Measurements from ENCODE around the gene HIF1A.
"Not testable (repeated sequence)": the region's sequence is repeated elsewhere in the genome, so short reads cannot be mapped to it uniquely, and the experiment has no call there.

The HIF1A gene

DNA sequence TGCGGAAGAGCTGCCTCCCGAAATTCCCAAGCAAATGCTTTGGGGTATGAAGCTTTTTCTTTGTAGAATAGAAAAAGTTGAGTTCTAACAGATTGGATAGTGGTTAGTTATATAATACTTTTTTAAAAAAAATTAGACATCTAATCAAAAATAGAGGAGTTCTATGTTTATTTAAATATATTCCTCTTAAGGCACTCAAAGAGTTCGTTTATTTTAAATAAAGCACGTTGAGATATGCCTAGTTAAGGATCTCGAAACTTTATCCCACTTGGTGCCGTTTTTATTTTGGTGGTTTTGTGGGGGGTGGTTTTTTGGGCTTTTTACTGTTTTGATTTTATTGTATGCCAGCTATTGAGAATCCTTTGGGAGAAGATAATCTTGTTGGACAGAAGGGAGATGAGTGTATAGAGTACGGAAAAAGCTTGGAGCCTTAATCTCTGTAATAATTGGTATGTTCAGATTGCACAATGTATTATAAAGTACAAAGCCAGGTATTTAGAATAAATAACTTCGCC, 56.2 kb downstream of the HIF1A start:
- peaks cover 5% of the 10 kb centered on the region for H3K36me3 Mint-ChIP-seq
- H3K9me3 Mint-ChIP-seq: no peaks in the 10 kb centered on the region
- H3K27me3 Mint-ChIP-seq: no peaks in the 10 kb centered on the region
- no peak for ATAC-seq (ENCODE audit: low read depth)
- H3K27ac Mint-ChIP-seq: peak overlapping the region; percentile 85
- peaks cover 19% of the 10 kb centered on the region for H3K4me1 Mint-ChIP-seq
- H3K4me3 Mint-ChIP-seq: peak overlapping the region; percentile 89
- DNase-seq (ENCODE audit: low spot score in 2 of 2): no peak

- H3K9me3 Mint-ChIP-seq: no peaks in the 10 kb centered on the region
- no peaks in the 10 kb centered on the region for H3K36me3 Mint-ChIP-seq
- no peaks in the 10 kb centered on the region for H3K27me3 Mint-ChIP-seq
- H3K27ac Mint-ChIP-seq: no peak overlapping the region
- peak; percentile 55 for ATAC-seq (ENCODE audit: low read depth)
- H3K4me3 Mint-ChIP-seq: peak overlapping the region; percentile 39
- H3K4me1 Mint-ChIP-seq: peaks cover 19% of the 10 kb centered on the region
- no peak for DNase-seq (ENCODE audit: low spot score in 2 of 2)
Observed at GRCh38 chr14:61752626-61753025, 57.3 kb downstream of the HIF1A start.

GRCh38 chr14:61753631-61754030, 58.3 kb downstream of the HIF1A start:
- H3K36me3 Mint-ChIP-seq: no peaks in the 10 kb centered on the region
- no peak overlapping the region for H3K27ac Mint-ChIP-seq
- DNase-seq (ENCODE audit: low spot score in 2 of 2): no peak
- no peak for ATAC-seq (ENCODE audit: low read depth)
- peaks cover 19% of the 10 kb centered on the region for H3K4me1 Mint-ChIP-seq
- no peaks in the 10 kb centered on the region for H3K27me3 Mint-ChIP-seq
- no peaks in the 10 kb centered on the region for H3K9me3 Mint-ChIP-seq
- H3K4me3 Mint-ChIP-seq: no peak overlapping the region

- no peaks in the 10 kb centered on the region for H3K36me3 Mint-ChIP-seq
- H3K4me1 Mint-ChIP-seq: peaks cover 19% of the 10 kb centered on the region
- no peak overlapping the region for H3K4me3 Mint-ChIP-seq
- H3K27me3 Mint-ChIP-seq: no peaks in the 10 kb centered on the region
- no peak for ATAC-seq (ENCODE audit: low read depth)
- no peak overlapping the region for H3K27ac Mint-ChIP-seq
- DNase-seq (ENCODE audit: low spot score in 2 of 2): no peak
- H3K9me3 Mint-ChIP-seq: no peaks in the 10 kb centered on the region
Observed at GRCh38 chr14:61754627-61755381, 59.5 kb downstream of the HIF1A start.

- ATAC-seq (ENCODE audit: low read depth); H3K27ac Mint-ChIP-seq; H3K4me3 Mint-ChIP-seq; DNase-seq (ENCODE audit: low spot score in 2 of 2); H3K27me3 Mint-ChIP-seq; H3K9me3 Mint-ChIP-seq; H3K36me3 Mint-ChIP-seq: not testable (repeated sequence)
- H3K4me1 Mint-ChIP-seq: peaks cover 16% of the 10 kb centered on the region
Observed at GRCh38 chr14:61755382-61755742, 60.0 kb downstream of the HIF1A start.

GRCh38 chr14:61756135-61756534, 60.8 kb downstream of the HIF1A start:
- no peaks in the 10 kb centered on the region for H3K27me3 Mint-ChIP-seq
- H3K4me3 Mint-ChIP-seq: no peak overlapping the region
- DNase-seq (ENCODE audit: low spot score in 2 of 2) (no peak), ATAC-seq (ENCODE audit: low read depth) (no peak)
- H3K4me1 Mint-ChIP-seq: peaks cover 13% of the 10 kb centered on the region
- H3K36me3 Mint-ChIP-seq: no peaks in the 10 kb centered on the region
- no peaks in the 10 kb centered on the region for H3K9me3 Mint-ChIP-seq
- no peak overlapping the region for H3K27ac Mint-ChIP-seq

- Mint-ChIP-seq H3K36me3 (no peaks in the 10 kb centered on the region), H3K4me1 (peaks cover 18% of the 10 kb centered on the region)
Observed at GRCh38 chr14:61759878-61760277, 64.6 kb downstream of the HIF1A start.

DNA sequence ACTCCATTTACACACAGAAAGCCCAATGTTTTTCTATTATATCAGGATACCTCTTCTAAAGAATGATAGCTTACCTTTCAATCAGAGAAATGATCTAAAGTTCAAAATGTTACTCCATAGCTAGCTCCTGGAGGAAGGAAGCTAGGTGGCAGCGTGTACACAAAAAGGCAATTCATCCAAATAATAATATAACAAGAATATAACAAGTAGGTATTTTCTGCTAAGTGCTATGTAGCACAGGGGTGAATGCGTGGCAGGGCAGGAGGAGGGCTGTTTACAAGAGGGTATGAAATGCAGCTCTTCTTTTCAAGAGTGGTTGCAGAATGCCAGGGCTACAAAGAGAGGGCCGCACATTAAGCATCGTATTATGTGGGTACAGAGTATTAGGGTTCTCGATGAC, 66.2 kb downstream of the HIF1A start:
- Mint-ChIP-seq H3K27me3 (no peaks in the 10 kb centered on the region), H3K9me3 (no peaks in the 10 kb centered on the region), H3K27ac (peak overlapping the region; percentile 99), H3K4me3 (peak overlapping the region; percentile 100), H3K4me1 (peaks cover 27% of the 10 kb centered on the region), H3K36me3 (peaks cover 2% of the 10 kb centered on the region)
- DNase-seq (ENCODE audit: low spot score in 2 of 2): no peak
- ATAC-seq (ENCODE audit: low read depth): no peak

More at GRCh38 chr14:61759878-61760277, 64.6 kb downstream of the HIF1A start:
- Mint-ChIP-seq H3K9me3 (no peaks in the 10 kb centered on the region), H3K27me3 (no peaks in the 10 kb centered on the region), H3K4me3 (no peak overlapping the region), H3K27ac (no peak overlapping the region)
- no peak for DNase-seq (ENCODE audit: low spot score in 2 of 2)
- no peak for ATAC-seq (ENCODE audit: low read depth)

DNA sequence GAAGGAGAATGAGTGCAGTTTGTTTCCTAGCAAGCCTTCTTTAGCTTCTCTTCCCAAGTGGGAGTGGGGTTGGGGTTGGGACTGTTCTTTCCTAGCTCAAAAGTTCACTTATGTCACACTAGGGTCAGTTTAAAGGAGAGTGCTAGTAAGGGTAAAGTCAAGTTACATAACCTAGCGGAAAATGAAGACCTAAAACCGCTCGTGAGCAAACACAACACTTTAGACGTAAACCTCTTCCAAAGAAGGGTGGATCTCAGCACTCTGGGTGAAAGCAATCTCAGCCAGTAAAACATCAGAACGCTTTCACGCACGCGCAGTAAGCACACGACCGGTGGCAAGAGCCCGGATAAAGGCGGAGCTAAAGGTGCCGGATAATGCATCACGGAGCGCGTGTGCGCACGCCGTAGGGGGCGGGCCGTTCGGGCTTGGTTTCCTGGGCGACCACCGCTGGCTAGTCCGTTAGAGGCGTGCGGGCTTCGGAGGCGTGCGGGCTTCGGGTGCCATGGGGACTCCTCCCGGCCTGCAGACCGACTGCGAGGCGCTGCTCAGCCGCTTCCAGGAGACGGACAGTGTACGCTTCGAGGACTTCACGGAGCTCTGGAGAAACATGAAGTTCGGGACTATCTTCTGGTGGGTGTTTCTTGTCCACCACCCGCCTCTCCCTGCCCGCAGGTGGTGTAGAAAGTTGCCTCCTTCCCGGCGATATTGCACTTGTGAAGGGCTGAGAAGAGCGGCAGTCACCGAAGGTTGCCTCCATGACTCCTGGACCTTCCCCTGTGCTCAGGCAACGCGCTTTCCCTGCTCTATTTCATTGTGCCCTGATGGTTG, 66.9 kb downstream of the HIF1A start, which contains the start of gene SNAPC1:
SNAPC1 (plus strand) TSS at position 462 of the 828 bp plus-strand sequence; CDS start at position 503, 41 bp downstream.
- H3K27me3 Mint-ChIP-seq: no peaks in the 10 kb centered on the region
- H3K4me3 Mint-ChIP-seq: peak within 1 kb of the TSS; percentile 100
- DNase-seq (ENCODE audit: low spot score in 2 of 2) (peak; percentile 88 to 92), ATAC-seq (ENCODE audit: low read depth) (peak; percentile 93)
- H3K9me3 Mint-ChIP-seq: no peaks in the 10 kb centered on the region
- H3K27ac Mint-ChIP-seq: peak within 1 kb of the TSS; percentile 99
- H3K36me3 Mint-ChIP-seq: peaks cover 2% of the 10 kb centered on the region
- H3K4me1 Mint-ChIP-seq: peaks cover 27% of the 10 kb centered on the region

DNA sequence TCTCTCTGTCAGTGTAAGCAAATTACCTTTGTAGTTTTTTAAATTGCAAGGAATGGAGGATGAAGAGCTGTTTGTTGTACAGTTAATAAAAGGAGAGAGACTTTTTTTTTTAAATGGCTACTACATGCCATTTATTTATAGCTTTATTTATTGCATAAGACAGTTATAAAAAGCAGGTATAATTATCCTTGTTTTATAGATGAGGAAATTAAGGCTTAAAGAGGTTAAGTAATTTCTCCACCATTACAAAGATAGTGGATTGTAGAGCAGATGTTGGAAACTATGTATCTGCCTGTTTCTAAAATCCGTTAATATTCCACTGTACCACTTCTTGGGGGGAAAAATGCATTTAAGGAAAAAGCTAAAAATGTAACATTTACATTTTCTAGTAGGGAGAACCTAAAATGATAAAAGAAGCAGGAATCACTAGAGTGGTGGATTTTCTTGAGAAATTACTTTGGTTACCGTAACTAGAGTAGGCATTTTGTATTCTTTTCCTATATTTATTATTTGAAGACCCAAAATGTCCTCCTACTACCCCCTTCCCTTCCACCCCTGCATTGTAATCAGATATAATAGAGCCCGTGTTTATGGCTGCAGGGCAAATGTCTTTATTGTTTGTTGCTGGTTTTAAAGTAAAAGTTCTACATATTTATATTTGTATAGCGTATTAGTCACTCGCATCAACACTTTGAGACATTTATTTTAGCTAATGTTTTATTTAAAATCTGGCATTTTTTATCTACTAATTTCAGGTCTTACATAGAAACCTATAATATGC, 69.2 kb downstream of the HIF1A start:
- H3K4me1 Mint-ChIP-seq: peaks cover 27% of the 10 kb centered on the region

GRCh38 chr14:61765225-61765943, 70.1 kb downstream of the HIF1A start:
- Mint-ChIP-seq H3K27ac (no peak overlapping the region), H3K4me1 (peaks cover 27% of the 10 kb centered on the region)

More for the DNA sequence above, 69.2 kb downstream of the HIF1A start:
- no peak for DNase-seq (ENCODE audit: low spot score in 2 of 2)
- Mint-ChIP-seq H3K27ac (no peak overlapping the region), H3K36me3 (peaks cover 2% of the 10 kb centered on the region), H3K4me3 (no peak overlapping the region), H3K9me3 (no peaks in the 10 kb centered on the region), H3K27me3 (no peaks in the 10 kb centered on the region)
- ATAC-seq (ENCODE audit: low read depth): no peak

GRCh38 chr14:61766151-61766550, 70.8 kb downstream of the HIF1A start:
- DNase-seq (ENCODE audit: low spot score in 2 of 2) (no peak), ATAC-seq (ENCODE audit: low read depth) (no peak)
- Mint-ChIP-seq H3K36me3 (peaks cover 4% of the 10 kb centered on the region), H3K4me3 (no peak overlapping the region), H3K27ac (peak overlapping the region; percentile 20), H3K4me1 (peaks cover 27% of the 10 kb centered on the region), H3K27me3 (no peaks in the 10 kb centered on the region), H3K9me3 (no peaks in the 10 kb centered on the region)

More at GRCh38 chr14:61765225-61765943, 70.1 kb downstream of the HIF1A start:
- ATAC-seq (ENCODE audit: low read depth) (no peak), DNase-seq (ENCODE audit: low spot score in 2 of 2) (no peak)
- Mint-ChIP-seq H3K9me3 (no peaks in the 10 kb centered on the region), H3K4me3 (no peak overlapping the region), H3K36me3 (peaks cover 4% of the 10 kb centered on the region), H3K27me3 (no peaks in the 10 kb centered on the region)

- Mint-ChIP-seq H3K27ac (no peak overlapping the region), H3K36me3 (peaks cover 17% of the 10 kb centered on the region), H3K4me3 (no peak overlapping the region), H3K4me1 (peaks cover 17% of the 10 kb centered on the region), H3K9me3 (no peaks in the 10 kb centered on the region), H3K27me3 (no peaks in the 10 kb centered on the region)
- DNase-seq (ENCODE audit: low spot score in 2 of 2) (no peak), ATAC-seq (ENCODE audit: low read depth) (no peak)
Observed at GRCh38 chr14:61768240-61768639, 72.9 kb downstream of the HIF1A start.
